SK-N-MC (cell line): ENCODE data around the gene BMF.
A peak's percentile ranks its signal among the peaks of the same experiment; 100 is the strongest.

ENCODE experiments used
- DNase-seq: peaks from one replicate; pipeline ENCODE4 v3.0.0-alpha.2; 2011; ENCODE audit warnings: low read depth, low spot score
- H3K27ac ChIP-seq: fragments of 200-600 bp; sonication (generic); 2 replicates; pipeline ENCODE4 v1.5.1; 2016; ENCODE audit warnings: mixed run types
- H3K36me3 ChIP-seq: fragments of 200-600 bp; sonication (generic); 2 replicates; pipeline ENCODE4 v1.6.1; 2017; ENCODE audit warnings: antibody characterized with exemption, low read length, mixed read lengths; ENCODE audit not compliant: insufficient read depth
- H3K4me3 ChIP-seq: fragments of 200-600 bp; sonication (generic); 2 replicates; pipeline ENCODE4 v1.5.1; 2016
- H3K9ac ChIP-seq: fragments of 200-600 bp; sonication (generic); 2 replicates; pipeline ENCODE4 v1.8.0; 2017; ENCODE audit warnings: mixed run types, mixed read lengths; ENCODE audit not compliant: insufficient read length
- H3K9me3 ChIP-seq: fragments of 200-600 bp; sonication (generic); 2 replicates; pipeline ENCODE4 v1.6.1; 2017; ENCODE audit warnings: low read depth, mild to moderate bottlenecking, antibody characterized with exemption, low read length, moderate library complexity, mixed read lengths
- EZH2 ChIP-seq: fragments of 200-600 bp; sonication (generic); IDR thresholded peaks from one replicate; pipeline ENCODE4 v1.6.1; 2017; ENCODE audit warnings: antibody characterized with exemption
- FOXP2 ChIP-seq: optimal IDR thresholded peaks from 2 replicates; pipeline ENCODE3; 2011; ENCODE audit warnings: mild to moderate bottlenecking, moderate library complexity; ENCODE audit not compliant: insufficient read depth; ENCODE audit errors: extremely low read length, control extremely low read depth
- POLR2AphosphoS5 ChIP-seq: IDR thresholded peaks from 2 replicates; pipeline ENCODE4 v1.6.1; 2012; ENCODE audit warnings: mild to moderate bottlenecking, low read depth, low read length, borderline replicate concordance

The BMF gene

DNA sequence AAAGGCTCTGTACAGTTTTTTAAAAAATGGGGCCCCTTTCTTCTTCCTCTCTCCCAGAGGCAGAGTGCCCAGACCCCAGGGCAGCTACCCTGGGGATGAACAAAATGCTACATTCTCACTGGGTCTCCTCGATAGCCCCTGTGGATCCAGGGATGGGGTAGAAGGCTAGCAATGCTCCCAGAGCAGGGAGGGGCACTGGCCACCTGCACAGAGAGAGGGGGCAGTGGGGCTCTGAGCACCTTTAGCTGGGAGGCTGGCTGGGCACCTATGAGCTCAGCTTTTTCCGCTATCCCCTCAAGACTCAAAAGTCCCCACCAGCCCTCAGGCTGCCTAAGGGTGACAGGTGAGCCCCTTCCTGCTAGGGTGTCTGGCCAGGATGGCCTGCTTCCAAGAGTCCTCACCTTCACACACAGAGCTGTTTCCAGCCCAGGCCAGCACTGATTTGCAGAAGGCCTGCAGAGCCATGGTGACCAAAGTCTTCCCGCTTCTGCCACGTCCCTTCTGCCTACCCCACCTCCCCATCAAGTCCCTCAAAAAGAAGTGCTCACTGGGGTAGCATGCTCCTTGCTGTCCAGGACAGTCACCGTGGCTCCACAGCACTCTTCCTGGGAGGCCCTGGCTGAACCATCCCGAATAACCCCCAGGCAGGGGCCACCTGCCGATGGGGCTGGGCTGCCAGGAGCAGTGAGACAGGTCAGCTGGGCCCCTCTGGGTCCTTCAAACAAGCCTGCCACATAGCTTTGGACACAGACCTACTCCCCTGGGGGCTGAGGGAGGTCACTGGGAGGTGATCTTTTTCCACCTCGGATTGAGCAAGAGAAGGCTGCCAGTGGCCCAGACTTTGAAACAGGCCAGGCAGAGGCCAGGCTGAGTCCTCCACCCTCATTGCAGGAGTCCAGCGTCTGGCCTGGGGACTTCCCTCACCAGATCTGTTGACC lies 20.4 kb downstream of the BMF start:
- H3K27ac ChIP-seq: peak overlapping the region; percentile 99
- peaks cover 14% of the 10 kb centered on the region; the same call in 1 of the 2 replicates for H3K36me3 ChIP-seq

GRCh38 chr15:40087068-40087810 lies 21.4 kb downstream of the BMF start:
- TF ChIP-seq FOXP2 (no peak), EZH2 (no peak)
- no peaks in the 10 kb centered on the region for H3K9me3 ChIP-seq
- DNase-seq: no peak
- peak overlapping the region; percentile 99 for H3K27ac ChIP-seq
- H3K4me3 ChIP-seq: no peak overlapping the region
- no peak overlapping the region for H3K9ac ChIP-seq
- peaks cover 14% of the 10 kb centered on the region; the same call in 1 of the 2 replicates for H3K36me3 ChIP-seq

More for the DNA sequence above, 20.4 kb downstream of the BMF start:
- no peak for DNase-seq
- no peak overlapping the region for H3K4me3 ChIP-seq
- peak overlapping the region; percentile 38 for H3K9ac ChIP-seq
- H3K9me3 ChIP-seq: no peaks in the 10 kb centered on the region
- no peak for TF ChIP-seq POLR2AphosphoS5
- TF ChIP-seq FOXP2: no peak
- no peak for TF ChIP-seq EZH2

GRCh38 chr15:40085266-40085665 lies 23.4 kb downstream of the BMF start:
- H3K9me3 ChIP-seq: no peaks in the 10 kb centered on the region
- H3K27ac ChIP-seq: peak overlapping the region; percentile 73
- TF ChIP-seq POLR2AphosphoS5 (peak; percentile 29; the same call in 1 of the 2 replicates), FOXP2 (no peak)
- H3K9ac ChIP-seq: no peak overlapping the region
- no peak overlapping the region for H3K4me3 ChIP-seq
- H3K36me3 ChIP-seq: 0 out of 2 replicates have a peak, but pooled peaks cover 5% of the 10 kb centered on the region
- DNase-seq: no peak

DNA sequence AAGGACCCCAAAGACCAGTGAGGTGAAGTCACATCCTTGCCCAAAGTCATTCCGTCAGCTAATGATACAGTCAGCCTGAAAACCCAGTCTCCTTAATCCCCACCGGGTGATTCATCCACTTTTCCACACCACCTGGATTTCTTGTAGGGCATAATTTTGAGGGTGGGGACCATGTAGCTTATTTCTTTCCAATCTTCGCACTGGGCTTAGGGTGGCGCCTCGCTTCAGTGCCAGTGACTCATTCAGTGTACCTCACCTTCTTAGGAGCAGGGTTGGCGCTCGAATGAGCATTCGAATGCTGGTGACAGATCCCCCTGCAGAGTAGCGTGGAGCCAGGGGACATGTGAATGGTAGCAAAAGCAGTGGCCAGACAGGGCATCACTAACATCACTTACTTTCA lies 24.0 kb downstream of the BMF start:
- TF ChIP-seq EZH2 (no peak), POLR2AphosphoS5 (no peak), FOXP2 (no peak)
- no peak overlapping the region for H3K4me3 ChIP-seq
- 0 out of 2 replicates have a peak, but pooled peaks cover 4% of the 10 kb centered on the region for H3K36me3 ChIP-seq
- peak overlapping the region; percentile 73 for H3K27ac ChIP-seq
- H3K9ac ChIP-seq: no peak overlapping the region
- DNase-seq: no peak
- H3K9me3 ChIP-seq: no peaks in the 10 kb centered on the region

DNA sequence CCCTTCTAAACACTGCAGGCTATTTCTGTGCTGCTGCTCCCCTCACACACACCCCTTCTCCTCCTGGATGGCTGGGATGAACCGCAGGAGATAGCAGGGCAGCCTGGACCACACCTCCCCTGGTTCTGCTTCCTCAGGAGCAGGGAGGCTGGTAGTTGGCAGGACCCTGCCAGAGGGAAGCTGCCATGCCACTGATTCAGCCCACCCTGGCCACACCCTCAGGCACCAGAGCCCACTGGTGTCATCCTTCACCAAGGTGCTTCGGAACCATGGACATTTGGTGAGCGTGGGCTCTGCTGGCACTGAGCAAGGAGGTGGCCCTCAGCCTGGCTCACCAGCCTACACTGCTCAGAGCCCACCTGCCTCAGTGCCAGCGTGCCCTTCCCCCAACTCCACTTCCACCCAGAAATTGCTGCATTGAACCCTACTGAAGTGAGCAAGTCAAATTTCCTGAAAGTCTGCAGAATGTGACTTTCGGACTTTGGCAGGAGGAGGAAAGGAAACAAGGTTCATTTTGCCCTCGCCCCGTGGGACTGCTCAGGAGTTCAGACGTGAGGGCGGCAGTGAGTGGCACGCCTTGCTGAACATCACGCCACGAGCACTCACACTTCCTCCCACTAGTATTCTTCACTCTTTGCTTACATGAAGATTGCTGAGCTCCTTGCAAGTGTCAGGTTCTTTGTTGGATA lies 26.3 kb downstream of the BMF start:
- H3K36me3 ChIP-seq: no peaks in the 10 kb centered on the region
- no peak overlapping the region; the same call in 1 of the 2 replicates for H3K4me3 ChIP-seq
- peak overlapping the region; percentile 95 for H3K27ac ChIP-seq
- no peak for DNase-seq
- peak overlapping the region; percentile 79 for H3K9ac ChIP-seq
- no peak for TF ChIP-seq POLR2AphosphoS5
- TF ChIP-seq FOXP2: no peak
- no peak for TF ChIP-seq EZH2
- H3K9me3 ChIP-seq: no peaks in the 10 kb centered on the region

GRCh38 chr15:40081691-40082194 lies 26.9 kb downstream of the BMF start:
- no peaks in the 10 kb centered on the region for H3K36me3 ChIP-seq
- TF ChIP-seq EZH2 (no peak), FOXP2 (no peak), POLR2AphosphoS5 (peak; percentile 44; the same call in 1 of the 2 replicates)
- H3K9me3 ChIP-seq: no peaks in the 10 kb centered on the region
- DNase-seq: no peak
- H3K27ac ChIP-seq: peak overlapping the region; percentile 95
- peak overlapping the region; percentile 65 for H3K4me3 ChIP-seq
- peak overlapping the region; percentile 79 for H3K9ac ChIP-seq

GRCh38 chr15:40080847-40081246 lies 27.8 kb downstream of the BMF start:
- TF ChIP-seq EZH2: no peak
- no peak for TF ChIP-seq POLR2AphosphoS5
- no peak for TF ChIP-seq FOXP2
- peak overlapping the region; percentile 65 for H3K4me3 ChIP-seq
- no peaks in the 10 kb centered on the region for H3K36me3 ChIP-seq
- peak overlapping the region; percentile 79 for H3K9ac ChIP-seq
- DNase-seq: no peak
- H3K9me3 ChIP-seq: no peaks in the 10 kb centered on the region
- peak overlapping the region; percentile 95 for H3K27ac ChIP-seq

- Histone ChIP-seq H3K4me3 (no peak overlapping the region), H3K27ac (peak overlapping the region; percentile 95), H3K36me3 (no peaks in the 10 kb centered on the region), H3K9me3 (no peaks in the 10 kb centered on the region), H3K9ac (no peak overlapping the region)
- DNase-seq: no peak
- TF ChIP-seq FOXP2 (no peak), EZH2 (no peak), POLR2AphosphoS5 (no peak)
Measured at GRCh38 chr15:40080104-40080503, 28.6 kb downstream of the BMF start.
